H1 (cell line): ENCODE measurements around the gene FNDC1. TPM values are rescaled to one million over a fixed set of nuclear protein-coding genes. Genes with fewer than 3 reads are reported as not detected.

Experiments used
- CTCF ChIA-PET: fragments of 300-600 bp; sonication (Branson Sonifier 250); formaldehyde crosslinking; loops from one replicate; lab custom pipeline; 2021; ENCODE audit not compliant: partially characterized antibody; lab: Charles Lee
- POLR2A ChIA-PET: fragments of 300-600 bp; sonication (Branson Sonifier 250); formaldehyde crosslinking; loops from one replicate; lab custom pipeline; 2021; ENCODE audit warnings: inconsistent platforms; ENCODE audit not compliant: partially characterized antibody; lab: Charles Lee
- DNase-seq, 2 experiments: peaks; one replicate each; pipeline versions ENCODE4 v3.0.0 to v3.0.0-alpha.2; 2010 to 2022; ENCODE audit warnings: low spot score in 2 of 2, low read depth in 1 of 2, mixed read lengths in 1 of 2
- FAIRE-seq: peaks from 2 replicates; lab custom pipeline; 2011; peaks lifted over from hg19 to GRCh38; lab: Jason Lieb, UNC
- H2AFZ ChIP-seq: 2 replicates; pipeline ENCODE4 v1.8.1; 2012; ENCODE audit warnings: low read length, inconsistent platforms
- H2AK5ac ChIP-seq: 2 replicates; pipeline ENCODE4 v1.6.1; 2013; ENCODE audit warnings: low read depth, low read length
- H2BK120ac ChIP-seq: replicated peaks from 2 replicates; pipeline ENCODE3; 2013; ENCODE audit warnings: low read depth, low read length, inconsistent platforms
- H2BK12ac ChIP-seq: 2 replicates; pipeline ENCODE4 v1.6.1; 2013; ENCODE audit warnings: low read depth, low read length
- H2BK15ac ChIP-seq: 2 replicates; pipeline ENCODE4 v1.6.1; 2013; ENCODE audit warnings: low read length
- H2BK20ac ChIP-seq: 2 replicates; pipeline ENCODE4 v1.6.1; 2013; ENCODE audit warnings: low read length
- H2BK5ac ChIP-seq: 2 replicates; pipeline ENCODE4 v1.6.1; 2013; ENCODE audit warnings: low read depth, low read length
- H3K14ac ChIP-seq: 2 replicates; pipeline ENCODE4 v1.6.1; 2013; ENCODE audit warnings: inconsistent platforms; ENCODE audit not compliant: insufficient read length
- H3K18ac ChIP-seq: 2 replicates; pipeline ENCODE4 v1.6.1; 2013; ENCODE audit warnings: low read length; ENCODE audit errors: extremely low read depth
- H3K23ac ChIP-seq: 2 replicates; pipeline ENCODE4 v1.6.1; 2013; ENCODE audit warnings: inconsistent platforms; ENCODE audit not compliant: insufficient read length
- H3K23me2 ChIP-seq: 2 replicates; pipeline ENCODE4 v1.6.1; 2013; ENCODE audit warnings: low read depth, low read length
- H3K27ac ChIP-seq: 2 replicates; pipeline ENCODE4 v1.6.1; 2011; ENCODE audit warnings: low read depth, low read length, inconsistent platforms
- H3K27me3 ChIP-seq, 4 experiments: replicated peaks in 1 of 4; 1 replicate in 1 of 4; 2 replicates in 3 of 4; pipeline versions ENCODE4 v1.6.1 to v1.8.1; 2011 to 2013; ENCODE audit warnings: low read length in 3 of 4, mild to moderate bottlenecking in 3 of 4, inconsistent platforms in 2 of 4, mixed read lengths in 2 of 4, moderate library complexity in 1 of 4; ENCODE audit not compliant: control insufficient read depth in 3 of 4, insufficient read depth in 3 of 4; ENCODE audit errors: extremely low read depth in 1 of 4
- H3K36me3 ChIP-seq, 4 experiments: 2 replicates each; pipeline versions ENCODE4 v1.6.1 to v1.8.1; 2011 to 2013; ENCODE audit warnings: mild to moderate bottlenecking in 4 of 4, low read length in 3 of 4, moderate library complexity in 2 of 4, control low read depth in 1 of 4, inconsistent platforms in 1 of 4; ENCODE audit not compliant: insufficient read depth in 4 of 4, control insufficient read depth in 2 of 4
- H3K4ac ChIP-seq: replicated peaks from 2 replicates; pipeline ENCODE3; 2013; ENCODE audit warnings: low read length, low read depth, mixed read lengths, inconsistent platforms; ENCODE audit not compliant: insufficient read length
- H3K4me1 ChIP-seq, 4 experiments: replicated peaks in 1 of 4; 1 replicate in 1 of 4; 2 replicates in 3 of 4; pipeline versions ENCODE4 v1.6.1 to v1.8.1; 2011 to 2013; ENCODE audit warnings: low read length in 3 of 4, inconsistent platforms in 2 of 4, mixed read lengths in 1 of 4; ENCODE audit not compliant: insufficient read depth in 4 of 4, control insufficient read depth in 3 of 4
- H3K4me2 ChIP-seq, 2 experiments: 2 replicates each; pipeline versions ENCODE4 v1.6.1 to v1.8.1; 2011 to 2013; ENCODE audit warnings: low read depth in 2 of 2, low read length in 2 of 2, control low read depth in 1 of 2, inconsistent platforms in 1 of 2, mild to moderate bottlenecking in 1 of 2; ENCODE audit not compliant: insufficient read depth in 1 of 2
- H3K4me3 ChIP-seq, 4 experiments: fragments of 200-600, 300-600 bp in 1 of 4; sonication (generic), shearing (Covaris generic), sonication (Bioruptor Twin) in 1 of 4; 2 replicates each; pipeline versions ENCODE4 v1.5.1 to v1.8.1; 2011 to 2016; ENCODE audit warnings: low read length in 4 of 4, low read depth in 3 of 4, control low read depth in 2 of 4, inconsistent platforms in 2 of 4, mild to moderate bottlenecking in 2 of 4, mixed read lengths in 1 of 4, moderate library complexity in 1 of 4; ENCODE audit not compliant: insufficient read depth in 2 of 4; ENCODE audit errors: extremely low read depth in 1 of 4
- H3K56ac ChIP-seq: replicated peaks from 2 replicates; pipeline ENCODE3; 2013; ENCODE audit warnings: low read depth, mild to moderate bottlenecking, mixed read lengths, low read length, inconsistent platforms; ENCODE audit not compliant: insufficient read length
- H3K79me1 ChIP-seq: 2 replicates; pipeline ENCODE4 v1.6.1; 2013; ENCODE audit warnings: low read depth, low read length, control low read depth
- H3K79me2 ChIP-seq, 2 experiments: 2 replicates each; pipeline versions ENCODE4 v1.6.1 to v1.8.1; 2012 to 2013; ENCODE audit warnings: low read length in 2 of 2, mild to moderate bottlenecking in 2 of 2, inconsistent platforms in 1 of 2; ENCODE audit not compliant: insufficient read depth in 2 of 2, control insufficient read depth in 1 of 2
- H3K9ac ChIP-seq, 4 experiments: replicated peaks in 1 of 4; 1 replicate in 1 of 4; 2 replicates in 3 of 4; pipeline versions ENCODE4 v1.6.1 to v1.8.1; 2011 to 2013; ENCODE audit warnings: low read depth in 3 of 4, low read length in 3 of 4, control low read depth in 2 of 4, mild to moderate bottlenecking in 2 of 4, moderate library complexity in 2 of 4, inconsistent platforms in 1 of 4; ENCODE audit errors: extremely low read depth in 1 of 4
- H3K9me3 ChIP-seq, 2 experiments: 2 replicates each; pipeline versions ENCODE4 v1.6.1 to v1.8.1; 2012 to 2013; ENCODE audit warnings: mild to moderate bottlenecking in 2 of 2, moderate library complexity in 2 of 2, control low read depth in 1 of 2, inconsistent platforms in 1 of 2, low read depth in 1 of 2, low read length in 1 of 2, mixed read lengths in 1 of 2; ENCODE audit not compliant: insufficient read depth in 2 of 2
- H4K20me1 ChIP-seq, 2 experiments: replicated peaks in 1 of 2; 2 replicates each; pipeline versions ENCODE3 to v1.8.1; 2011 to 2013; ENCODE audit warnings: inconsistent platforms in 2 of 2, low read length in 2 of 2, mild to moderate bottlenecking in 1 of 2; ENCODE audit not compliant: insufficient read depth in 2 of 2, control insufficient read depth in 1 of 2
- H4K5ac ChIP-seq: 2 replicates; pipeline ENCODE4 v1.6.1; 2013; ENCODE audit warnings: low read length, low read depth, mixed read lengths, inconsistent platforms; ENCODE audit not compliant: insufficient read length
- H4K8ac ChIP-seq: 2 replicates; pipeline ENCODE4 v1.8.0; 2013; ENCODE audit warnings: mild to moderate bottlenecking, moderate library complexity, low read length, inconsistent platforms; ENCODE audit not compliant: insufficient read depth; ENCODE audit errors: extremely low read depth
- H4K91ac ChIP-seq: replicated peaks from 2 replicates; pipeline ENCODE3; 2013; ENCODE audit warnings: low read length, mixed read lengths, inconsistent platforms; ENCODE audit not compliant: insufficient read length
- BACH1 ChIP-seq: IDR thresholded peaks from 2 replicates; pipeline ENCODE4 v1.6.1; 2012; ENCODE audit warnings: low read length, improper control_type of control experiment
- WGBS, 2 experiments: shearing (Covaris generic) in 1 of 2; methylation state at CpG; one replicate each; pipeline versions ENCODE4 v1.1.6 to v1.1.7; 2013 to 2015; ENCODE audit warnings: low lambda C conversion rate in 2 of 2, mixed read lengths in 2 of 2, inconsistent platforms in 1 of 2, low coverage in 1 of 2, missing lambda C conversion rate in 1 of 2; ENCODE audit not compliant: insufficient replicate concordance in 2 of 2, insufficient coverage in 1 of 2, insufficient read length in 1 of 2; ENCODE audit errors: extremely low coverage in 1 of 2, missing lambda C conversion rate in 1 of 2; 5-methylcytosine and 5-hydroxymethylcytosine counted together
- polyA plus RNA-seq, 7 experiments: library from polyadenylated mRNA; depleted of rRNA in 3 of 7; stranded (reverse) in 5 of 7; unstranded in 2 of 7; fragments of >200 nt in 5 of 7; fragments of 200-250 nt in 2 of 7; gene quantifications; 1 replicate in 5 of 7; 2 replicates in 1 of 7; 4 replicates in 1 of 7; pipeline versions ENCODE4 v1.2.1 to v1.2.3, GENCODE V29; 2011 to 2013; ENCODE audit warnings: missing spikeins in 2 of 7, mixed read lengths in 2 of 7
- total RNA-seq: library from RNA; stranded (reverse); fragmentation: NEBNext Ultra II Directional; extraction: Animal tissue kit (Norgen Biotek cat#: 25700); gene quantifications from 2 replicates; pipeline ENCODE4 v1.2.1, GENCODE V29; 2021
- TF ChIP-seq, protein P1 (sequence below): IDR thresholded peaks from 2 replicates; pipeline ENCODE4 v1.6.1; 2012; ENCODE audit warnings: inconsistent platforms

Gene FNDC1
- total and polyA plus RNA-seq, 2 of the 8 experiments (the other 6 are each of a cell fraction or from before 2014, with no cell fraction given), result 0.06 to 0.30 TPM

DNA sequence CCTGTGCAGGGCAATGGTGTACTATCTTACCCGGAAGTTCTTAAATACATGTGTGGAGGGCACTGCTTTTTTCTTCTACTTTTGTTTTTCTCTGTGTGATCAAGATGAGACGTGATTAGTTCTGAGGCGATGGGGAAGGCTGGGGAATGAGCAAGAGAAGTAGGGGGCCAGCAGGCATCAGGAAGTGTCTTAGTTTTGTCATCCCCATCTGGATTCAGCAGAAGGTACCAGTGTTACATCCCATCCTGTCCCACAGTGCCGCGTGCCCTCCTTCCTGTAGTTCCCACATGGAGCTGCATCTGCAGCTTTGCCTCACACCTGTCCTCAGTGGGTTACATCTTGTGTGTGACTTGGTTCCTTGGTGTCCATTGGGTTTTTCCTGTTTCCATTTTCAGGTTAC is 86.9 kb downstream of the FNDC1 start:
- FAIRE-seq (no peak), DNase-seq (no peak)
- ChIA-PET POLR2A (no interaction called here), CTCF (no interaction called here)
- no peaks in the 10 kb centered on the region for H3K79me1 ChIP-seq
- H4K5ac ChIP-seq, result no peak overlapping the region
- H2BK12ac ChIP-seq, result no peak overlapping the region
- no peak overlapping the region for H3K4me2 ChIP-seq
- H3K36me3 ChIP-seq, result no peaks in the 10 kb centered on the region
- H3K27me3 ChIP-seq, result no peaks in the 10 kb centered on the region
- H3K4me3 ChIP-seq, result no peak overlapping the region
- TF ChIP-seq, protein P1, sequence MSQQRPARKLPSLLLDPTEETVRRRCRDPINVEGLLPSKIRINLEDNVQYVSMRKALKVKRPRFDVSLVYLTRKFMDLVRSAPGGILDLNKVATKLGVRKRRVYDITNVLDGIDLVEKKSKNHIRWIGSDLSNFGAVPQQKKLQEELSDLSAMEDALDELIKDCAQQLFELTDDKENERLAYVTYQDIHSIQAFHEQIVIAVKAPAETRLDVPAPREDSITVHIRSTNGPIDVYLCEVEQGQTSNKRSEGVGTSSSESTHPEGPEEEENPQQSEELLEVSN, result no peak
- TF ChIP-seq BACH1, result no peak
- H2BK15ac ChIP-seq, result no peak overlapping the region
- H3K18ac ChIP-seq, result no peak overlapping the region
- no peak overlapping the region for H3K56ac ChIP-seq
- peaks cover 63 to 74% of the 10 kb centered on the region in 2 experiments for H3K9me3 ChIP-seq
- no peak overlapping the region for H2AFZ ChIP-seq
- no peak overlapping the region for H4K8ac ChIP-seq
- H2AK5ac ChIP-seq, result no peak overlapping the region
- no peaks in the 10 kb centered on the region for H3K79me2 ChIP-seq
- H3K23me2 ChIP-seq, result no peaks in the 10 kb centered on the region
- H3K4ac ChIP-seq, result no peak overlapping the region
- H2BK120ac ChIP-seq, result no peak overlapping the region
- peaks cover 0 to 4% (median 2%) of the 10 kb centered on the region in 4 experiments; a peak in 3 of 7 replicates for H3K4me1 ChIP-seq
- H3K27ac ChIP-seq, result no peak overlapping the region
- H3K23ac ChIP-seq, result no peak overlapping the region
- no peak overlapping the region for H2BK5ac ChIP-seq
- 89% methylated on average over 5 of the region's 5 CpGs; no CpG with 5 or more reads in 1 of the 2 experiments for WGBS, 2 experiments
- H4K91ac ChIP-seq, result no peak overlapping the region
- no peak overlapping the region for H2BK20ac ChIP-seq
- no peak overlapping the region for H3K9ac ChIP-seq
- no peaks in the 10 kb centered on the region for H4K20me1 ChIP-seq
- no peak overlapping the region for H3K14ac ChIP-seq
